Prostate gland (tissue), 2 donors: ENCODE data around the gene PBRM1.

Experiments
- POLR2A ChIP-seq: fragments of 450-650 bp; IDR thresholded peaks from one replicate; pipeline ENCODE4 v1.6.1; 2016; ENCODE audit warnings: antibody characterized with exemption, mild to moderate bottlenecking
- POLR2AphosphoS5 ChIP-seq: sonication (generic); formaldehyde crosslinking; IDR thresholded peaks from one replicate; pipeline ENCODE4 v1.6.1; 2017; ENCODE audit warnings: antibody characterized with exemption
- TF ChIP-seq, protein P1 (sequence below), 4 experiments: fragments of 200-600 bp in 2 of 4; fragments of 450-650 bp in 2 of 4; sonication (generic) in 2 of 4; IDR thresholded peaks; 1 replicate in 3 of 4; 2 replicates in 1 of 4; pipeline ENCODE4 v1.5.1; 2016 to 2019; ENCODE audit warnings: antibody characterized with exemption in 4 of 4, mild to moderate bottlenecking in 2 of 4, moderate library complexity in 2 of 4

DNA sequence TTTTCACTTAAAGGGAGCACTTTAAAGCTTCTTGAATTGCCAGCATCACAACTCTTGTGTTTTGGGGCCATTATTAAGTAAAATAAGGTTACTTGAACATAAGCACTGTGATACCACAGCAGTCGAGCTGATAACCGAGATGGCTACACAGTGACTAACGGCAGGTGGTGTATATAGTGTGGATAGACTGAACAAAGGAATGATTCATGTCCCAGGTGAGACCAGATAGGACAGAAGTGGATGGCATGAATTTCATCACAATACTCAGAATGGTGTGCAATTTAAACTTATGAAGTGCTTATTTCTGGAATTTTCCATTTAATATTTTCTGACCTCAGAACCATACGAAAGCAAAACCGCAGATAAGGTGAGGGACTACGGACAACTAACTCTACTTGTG is 40.2 kb downstream of the PBRM1 start:
- TF ChIP-seq, protein P1, sequence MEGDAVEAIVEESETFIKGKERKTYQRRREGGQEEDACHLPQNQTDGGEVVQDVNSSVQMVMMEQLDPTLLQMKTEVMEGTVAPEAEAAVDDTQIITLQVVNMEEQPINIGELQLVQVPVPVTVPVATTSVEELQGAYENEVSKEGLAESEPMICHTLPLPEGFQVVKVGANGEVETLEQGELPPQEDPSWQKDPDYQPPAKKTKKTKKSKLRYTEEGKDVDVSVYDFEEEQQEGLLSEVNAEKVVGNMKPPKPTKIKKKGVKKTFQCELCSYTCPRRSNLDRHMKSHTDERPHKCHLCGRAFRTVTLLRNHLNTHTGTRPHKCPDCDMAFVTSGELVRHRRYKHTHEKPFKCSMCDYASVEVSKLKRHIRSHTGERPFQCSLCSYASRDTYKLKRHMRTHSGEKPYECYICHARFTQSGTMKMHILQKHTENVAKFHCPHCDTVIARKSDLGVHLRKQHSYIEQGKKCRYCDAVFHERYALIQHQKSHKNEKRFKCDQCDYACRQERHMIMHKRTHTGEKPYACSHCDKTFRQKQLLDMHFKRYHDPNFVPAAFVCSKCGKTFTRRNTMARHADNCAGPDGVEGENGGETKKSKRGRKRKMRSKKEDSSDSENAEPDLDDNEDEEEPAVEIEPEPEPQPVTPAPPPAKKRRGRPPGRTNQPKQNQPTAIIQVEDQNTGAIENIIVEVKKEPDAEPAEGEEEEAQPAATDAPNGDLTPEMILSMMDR (IDR thresholded peaks at IDR 0.05): no peak
- TF ChIP-seq POLR2AphosphoS5 (no peak), POLR2A (no peak)
